CD8-positive, alpha-beta memory T cell (primary cell): ENCODE measurements around the gene MAP3K12. TPM values are rescaled to one million over a fixed set of nuclear protein-coding genes. Genes with fewer than 3 reads are reported as not detected.

Experiments
- CTCF ChIA-PET: fragments of 350-600 bp; sonication (Branson Sonifier 250); formaldehyde crosslinking; loops from one replicate; lab custom pipeline; 2021; ENCODE audit warnings: antibody characterized with exemption; lab: Charles Lee
- POLR2A ChIA-PET: fragments of 350-600 bp; sonication (Branson Sonifier 250); formaldehyde crosslinking; loops from one replicate; lab custom pipeline; 2021; ENCODE audit warnings: antibody characterized with exemption; lab: Charles Lee
- DNase-seq, 5 donors: peaks; one replicate each; pipeline versions ENCODE4 v3.0.0 to v3.0.0-alpha.2; 2020 to 2022; ENCODE audit warnings: mixed read lengths in 1 of 5
- H3K27ac ChIP-seq: one replicate; pipeline ENCODE4 v1.7.0; 2013; ENCODE audit warnings: low read depth, mild to moderate bottlenecking, low read length, moderate library complexity
- H3K27me3 ChIP-seq: 2 replicates; pipeline ENCODE4 v1.7.0; 2013; ENCODE audit warnings: low read length, mild to moderate bottlenecking; ENCODE audit not compliant: insufficient read depth, poor library complexity, severe bottlenecking
- H3K36me3 ChIP-seq: 2 replicates; pipeline ENCODE4 v1.7.0; 2013; ENCODE audit warnings: mild to moderate bottlenecking, low read length, moderate library complexity; ENCODE audit not compliant: insufficient read depth
- H3K4me1 ChIP-seq: 2 replicates; pipeline ENCODE4 v1.7.0; 2013; ENCODE audit warnings: mild to moderate bottlenecking, low read length, moderate library complexity; ENCODE audit not compliant: insufficient read depth
- H3K4me3 ChIP-seq: 2 replicates; pipeline ENCODE4 v1.7.0; 2013; ENCODE audit warnings: mild to moderate bottlenecking, low read length
- H3K9me3 ChIP-seq: 2 replicates; pipeline ENCODE4 v1.7.0; 2013; ENCODE audit warnings: mild to moderate bottlenecking, low read length
- H3K27ac Mint-ChIP-seq, 8 donors: one replicate each; pipeline ENCODE4 v1.8.0; 2020 to 2021; ENCODE audit warnings: mixed read lengths in 8 of 8, mild to moderate bottlenecking in 6 of 8, inconsistent platforms in 3 of 8, moderate library complexity in 3 of 8
- H3K27me3 Mint-ChIP-seq, 2 donors: one replicate each; pipeline ENCODE4 v1.8.0; 2020 to 2021; ENCODE audit warnings: mixed read lengths in 2 of 2, mild to moderate bottlenecking in 1 of 2, moderate library complexity in 1 of 2
- H3K36me3 Mint-ChIP-seq, 3 donors: one replicate each; pipeline ENCODE4 v1.8.0; 2020 to 2021; ENCODE audit warnings: mixed read lengths in 3 of 3, inconsistent platforms in 1 of 3, mild to moderate bottlenecking in 1 of 3
- H3K4me1 Mint-ChIP-seq, 3 donors: one replicate each; pipeline ENCODE4 v1.8.0; 2020 to 2021; ENCODE audit warnings: mixed read lengths in 3 of 3, inconsistent platforms in 1 of 3, mild to moderate bottlenecking in 1 of 3
- H3K4me3 Mint-ChIP-seq, 7 donors: one replicate each; pipeline ENCODE4 v1.8.0; 2020 to 2021; ENCODE audit warnings: mixed read lengths in 7 of 7, mild to moderate bottlenecking in 6 of 7, moderate library complexity in 4 of 7, inconsistent platforms in 2 of 7
- H3K9me3 Mint-ChIP-seq, 5 donors: one replicate each; pipeline ENCODE4 v1.8.0; 2020 to 2022; ENCODE audit warnings: mixed read lengths in 5 of 5, mild to moderate bottlenecking in 3 of 5, moderate library complexity in 2 of 5, inconsistent platforms in 1 of 5
- polyA plus RNA-seq: library from polyadenylated mRNA; unstranded; fragments of 300-500 nt; fragmentation: Illumina TruSeq; gene quantifications from one replicate; pipeline ENCODE4 v1.2.3, GENCODE V29; 2021
- total RNA-seq, 2 experiments: library from RNA; stranded (reverse); gene quantifications; one replicate each; pipeline ENCODE4 v1.2.3, GENCODE V29; 2021

Gene MAP3K12
- total and polyA plus RNA-seq, 3 experiments from 2014 or later: 6.9 to 11.9 (median 11.9) TPM

DNA sequence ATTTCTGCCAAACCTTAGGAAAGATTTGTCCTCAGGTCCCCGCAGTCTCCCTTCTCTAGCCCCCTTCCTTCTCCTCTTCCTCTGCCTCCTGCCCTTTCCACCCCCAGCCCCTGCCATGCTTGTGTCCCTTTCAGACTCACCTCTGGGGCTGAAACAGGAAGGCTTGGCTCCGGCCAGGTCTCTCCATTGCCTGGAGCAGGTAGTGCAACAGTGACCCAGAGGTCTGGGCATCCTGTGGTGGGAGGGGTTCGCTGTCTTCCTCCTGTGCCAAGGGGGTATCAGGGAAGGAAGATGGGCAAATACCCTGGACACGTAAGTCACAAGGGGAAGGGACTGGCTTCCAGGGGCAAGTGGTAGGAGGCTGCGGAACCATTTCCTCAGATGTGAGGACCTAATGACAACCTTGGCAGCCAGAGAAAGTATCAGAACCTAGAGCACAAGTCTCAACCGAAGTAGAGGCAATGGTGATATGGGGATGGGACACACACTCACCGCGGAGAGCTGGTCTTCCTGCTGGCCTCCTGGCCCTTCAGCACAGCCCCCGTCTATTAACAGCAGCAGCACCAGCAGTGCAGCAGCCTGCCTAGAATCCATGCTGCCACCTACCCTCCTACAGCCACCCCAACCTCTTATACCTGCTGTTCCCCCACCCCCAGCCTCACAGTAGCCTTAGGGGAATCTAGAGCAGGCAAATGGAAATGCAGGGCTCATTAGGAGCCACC lies 7.8 kb upstream of the MAP3K12 start, which contains the start of gene NPFF:
Gene NPFF, minus strand, starts transcription at position 604 of the 722 bp plus-strand sequence. Its CDS starts 10 bp downstream, at position 594.
- H3K9me3 ChIP-seq: no peaks in the 10 kb centered on the region
- DNase-seq: no peak
- Mint-ChIP-seq H3K4me3 (no peak within 1 kb of the TSS), H3K9me3 (no peaks in the 10 kb centered on the region), H3K36me3 (peaks cover 0 to 48% (median 2%) of the 10 kb centered on the region in 3 donors), H3K27ac (peak within 1 kb of the TSS in 3 of 8 donors; percentile 69 to 88 (median 72)), H3K27me3 (no peaks in the 10 kb centered on the region), H3K4me1 (peaks cover 6 to 17% (median 16%) of the 10 kb centered on the region in 3 donors)
- POLR2A ChIA-PET: interaction anchor here (1.6 kb wide), 1 partner anchor 155 kb away, joined by 4 read pairs; no protein-coding TSS in a partner anchor
- CTCF ChIA-PET: interaction anchor here (2.5 to 4.9 kb wide), 4 partner anchors 14 to 154 kb away, joined by 13 to 57 read pairs (median 26); partner anchors contain the start of gene AMHR2
- H3K36me3 ChIP-seq: peaks cover 18% of the 10 kb centered on the region
- H3K4me1 ChIP-seq: peaks cover 13% of the 10 kb centered on the region
- H3K4me3 ChIP-seq: no peak within 1 kb of the TSS
- no peak within 1 kb of the TSS for H3K27ac ChIP-seq
- H3K27me3 ChIP-seq: no peaks in the 10 kb centered on the region

DNA sequence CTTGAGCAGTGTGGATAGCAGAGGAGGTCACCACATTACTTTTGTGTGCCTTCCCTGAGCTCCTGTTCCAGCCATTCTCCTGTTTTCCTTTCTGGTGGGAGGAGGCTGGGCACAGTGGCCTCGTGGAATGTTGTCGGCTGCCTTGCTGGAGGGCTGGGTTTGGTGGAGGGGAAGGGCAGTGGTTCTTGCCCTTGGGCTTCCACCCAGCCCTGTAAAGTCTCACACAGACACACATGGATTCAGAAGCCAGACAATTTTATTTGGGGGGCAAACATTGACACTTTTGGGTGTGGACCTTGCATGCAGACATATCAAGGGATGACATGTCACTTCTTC lies 7.2 kb upstream of the MAP3K12 start:
- CTCF ChIA-PET: interaction anchor here (1.1 kb wide), 1 partner anchor 185 kb away, joined by 3 read pairs; the partner anchor contains the start of gene AAAS
- no peak overlapping the region for H3K4me3 ChIP-seq
- peaks cover 14% of the 10 kb centered on the region for H3K36me3 ChIP-seq
- no peaks in the 10 kb centered on the region for H3K27me3 Mint-ChIP-seq
- POLR2A ChIA-PET: no interaction called here
- H3K4me1 ChIP-seq: peaks cover 19% of the 10 kb centered on the region
- no peaks in the 10 kb centered on the region for H3K9me3 Mint-ChIP-seq
- no peak for DNase-seq
- no peak overlapping the region for H3K27ac Mint-ChIP-seq
- no peak overlapping the region for H3K27ac ChIP-seq
- no peaks in the 10 kb centered on the region for H3K27me3 ChIP-seq
- peaks cover 0 to 42% (median 2%) of the 10 kb centered on the region in 3 donors for H3K36me3 Mint-ChIP-seq
- H3K4me1 Mint-ChIP-seq: peaks cover 12 to 23% (median 21%) of the 10 kb centered on the region in 3 donors
- H3K9me3 ChIP-seq: no peaks in the 10 kb centered on the region
- no peak overlapping the region for H3K4me3 Mint-ChIP-seq

DNA sequence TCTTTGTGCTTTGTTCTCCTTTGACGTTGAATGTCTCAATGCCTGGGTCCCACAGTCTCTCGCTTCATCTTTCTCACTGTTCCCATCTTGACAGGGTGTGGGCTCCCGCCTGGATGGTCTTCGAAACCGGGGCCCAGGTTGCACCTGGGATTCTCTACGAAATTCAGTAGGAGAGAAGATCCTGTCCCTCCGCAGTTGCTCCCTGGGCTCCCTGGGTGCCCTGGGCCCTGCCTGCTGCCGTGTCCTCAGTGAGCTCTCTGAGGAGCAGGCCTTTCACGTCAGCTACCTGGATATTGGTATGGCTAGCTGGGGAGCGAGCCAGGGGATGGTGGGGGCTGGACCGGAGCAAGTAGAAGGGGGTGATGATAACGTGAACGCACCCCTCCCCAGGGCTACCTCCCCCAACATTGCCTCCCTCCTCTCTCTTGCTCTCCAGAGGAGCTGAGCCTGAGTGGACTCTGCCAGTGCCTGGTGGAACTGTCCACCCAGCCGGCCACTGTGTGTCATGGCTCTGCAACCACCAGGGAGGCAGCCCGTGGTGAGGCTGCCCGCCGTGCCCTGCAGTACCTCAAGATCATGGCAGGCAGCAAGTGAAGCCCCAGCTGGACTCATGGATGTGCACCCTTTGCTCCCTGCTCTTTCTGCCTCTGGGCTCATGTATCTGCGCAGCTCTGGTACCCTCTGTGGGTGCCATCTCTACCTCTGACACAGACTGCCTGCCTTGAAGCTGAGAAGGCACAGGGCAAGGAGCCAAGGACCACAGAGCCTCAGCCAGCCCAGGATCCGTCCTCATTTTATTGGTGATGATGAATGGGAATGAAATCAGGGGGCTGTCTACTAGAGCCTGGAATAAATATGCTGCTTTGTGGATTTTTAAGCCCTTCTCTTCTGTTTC lies 6.5 kb upstream of the MAP3K12 start:
- Histone ChIP-seq H3K27me3 (no peaks in the 10 kb centered on the region), H3K27ac (no peak overlapping the region), H3K4me1 (peaks cover 19% of the 10 kb centered on the region), H3K9me3 (no peaks in the 10 kb centered on the region), H3K4me3 (no peak overlapping the region), H3K36me3 (peaks cover 14% of the 10 kb centered on the region)
- H3K9me3 Mint-ChIP-seq: no peaks in the 10 kb centered on the region
- ChIA-PET CTCF (interaction anchor here (1.1 to 1.4 kb wide), 2 partner anchors 12 to 185 kb away, joined by 3 to 5 read pairs; partner anchors contain the start of gene AAAS), POLR2A (no interaction called here)
- peaks cover 0 to 44% (median 2%) of the 10 kb centered on the region in 3 donors for H3K36me3 Mint-ChIP-seq
- no peak for DNase-seq
- no peaks in the 10 kb centered on the region for H3K27me3 Mint-ChIP-seq
- H3K4me1 Mint-ChIP-seq: peaks cover 12 to 26% (median 21%) of the 10 kb centered on the region in 3 donors
- H3K4me3 Mint-ChIP-seq: peak overlapping the region in 2 of 7 donors; percentile 23 to 50
- no peak overlapping the region for H3K27ac Mint-ChIP-seq

DNA sequence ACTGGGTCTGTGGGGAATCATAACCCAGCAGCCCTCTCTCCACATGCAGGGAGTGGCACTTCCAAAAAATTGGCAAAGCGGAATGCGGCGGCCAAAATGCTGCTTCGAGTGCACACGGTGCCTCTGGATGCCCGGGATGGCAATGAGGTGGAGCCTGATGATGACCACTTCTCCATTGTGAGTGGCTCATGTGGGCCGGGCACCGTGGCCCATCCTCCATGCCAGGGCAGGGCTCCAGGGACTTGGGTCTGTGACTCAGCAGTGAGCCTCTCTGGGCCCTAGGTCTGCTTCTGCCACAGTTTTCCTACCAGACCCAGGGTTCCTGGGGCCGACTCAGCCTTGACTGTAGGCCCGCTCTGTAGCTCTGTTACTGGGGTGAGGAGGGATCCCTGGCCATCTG lies 5.8 kb upstream of the MAP3K12 start:
- Histone ChIP-seq H3K27ac (no peak overlapping the region), H3K9me3 (no peaks in the 10 kb centered on the region), H3K4me3 (no peak overlapping the region), H3K4me1 (peaks cover 21% of the 10 kb centered on the region), H3K27me3 (no peaks in the 10 kb centered on the region), H3K36me3 (peaks cover 14% of the 10 kb centered on the region)
- ChIA-PET CTCF (interaction anchor here (1.4 kb wide), 1 partner anchor 11 kb away, joined by 5 read pairs; no protein-coding TSS in a partner anchor), POLR2A (interaction anchor here (0.5 kb wide), 1 partner anchor 27 kb away, joined by 9 read pairs; no protein-coding TSS in a partner anchor)
- Mint-ChIP-seq H3K4me1 (peaks cover 14 to 31% (median 25%) of the 10 kb centered on the region in 3 donors), H3K4me3 (peak overlapping the region in 2 of 7 donors; percentile 29 to 50), H3K27ac (peak overlapping the region in 1 of 8 donors; percentile 38), H3K9me3 (no peaks in the 10 kb centered on the region), H3K36me3 (peaks cover 0 to 41% (median 2%) of the 10 kb centered on the region in 3 donors), H3K27me3 (no peaks in the 10 kb centered on the region)
- DNase-seq: no peak

DNA sequence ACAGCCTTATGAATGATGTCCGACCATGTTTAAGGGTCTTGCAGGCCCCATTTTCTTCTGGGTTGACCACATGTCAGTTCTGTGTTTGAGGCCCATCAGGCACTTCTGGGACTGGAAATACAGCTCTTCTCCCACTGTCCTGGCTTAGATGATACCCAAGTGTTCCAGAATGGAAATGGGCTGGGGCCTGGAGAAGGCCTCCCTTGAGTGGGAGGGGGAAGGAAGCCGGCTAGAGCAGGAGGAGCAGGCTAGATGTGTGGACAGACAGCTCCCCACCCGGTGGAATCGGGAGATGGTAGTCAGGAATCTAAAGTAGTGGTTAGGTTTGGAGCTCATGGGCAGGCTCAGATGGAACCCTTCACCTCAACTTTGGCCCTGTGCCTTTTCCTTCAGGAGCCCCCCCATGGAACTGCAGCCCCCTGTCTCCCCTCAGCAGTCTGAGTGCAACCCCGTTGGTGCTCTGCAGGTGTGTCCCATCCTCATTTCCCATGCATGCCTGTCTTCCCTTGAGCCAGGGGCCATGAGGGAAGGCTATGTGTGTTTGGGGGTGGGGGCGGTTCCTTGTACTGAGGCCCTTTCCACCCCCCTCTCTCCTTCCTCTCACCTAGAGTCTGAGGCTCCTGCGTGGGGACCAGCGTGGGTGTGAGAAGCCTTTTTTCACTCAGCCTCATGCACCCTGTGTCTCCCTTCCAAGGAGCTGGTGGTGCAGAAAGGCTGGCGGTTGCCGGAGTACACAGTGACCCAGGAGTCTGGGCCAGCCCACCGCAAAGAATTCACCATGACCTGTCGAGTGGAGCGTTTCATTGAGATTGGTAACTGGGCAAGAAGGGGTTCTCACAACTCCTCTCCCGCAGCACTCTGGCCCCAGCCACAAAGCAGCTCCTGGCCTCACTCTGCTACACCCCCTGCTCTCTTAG lies 5.0 kb upstream of the MAP3K12 start:
- peak overlapping the region in 1 of 7 donors; percentile 68 for H3K4me3 Mint-ChIP-seq
- Histone ChIP-seq H3K36me3 (peaks cover 14% of the 10 kb centered on the region), H3K4me3 (no peak overlapping the region), H3K27me3 (no peaks in the 10 kb centered on the region), H3K27ac (no peak overlapping the region), H3K9me3 (no peaks in the 10 kb centered on the region), H3K4me1 (peaks cover 27% of the 10 kb centered on the region)
- H3K9me3 Mint-ChIP-seq: no peaks in the 10 kb centered on the region
- peak overlapping the region in 3 of 8 donors; percentile 23 to 82 (median 55) for H3K27ac Mint-ChIP-seq
- POLR2A ChIA-PET: interaction anchor here (0.5 kb wide), 2 partner anchors 27 to 76 kb away, joined by 7 to 9 read pairs; no protein-coding TSS in a partner anchor
- no peaks in the 10 kb centered on the region for H3K27me3 Mint-ChIP-seq
- H3K4me1 Mint-ChIP-seq: peaks cover 19 to 37% (median 29%) of the 10 kb centered on the region in 3 donors
- peaks cover 0 to 43% (median 3%) of the 10 kb centered on the region in 3 donors for H3K36me3 Mint-ChIP-seq
- DNase-seq: no peak
- CTCF ChIA-PET: interaction anchor here (1.4 to 1.5 kb wide), 3 partner anchors 10 to 159 kb away, joined by 4 to 5 read pairs (median 4); no protein-coding TSS in a partner anchor

DNA sequence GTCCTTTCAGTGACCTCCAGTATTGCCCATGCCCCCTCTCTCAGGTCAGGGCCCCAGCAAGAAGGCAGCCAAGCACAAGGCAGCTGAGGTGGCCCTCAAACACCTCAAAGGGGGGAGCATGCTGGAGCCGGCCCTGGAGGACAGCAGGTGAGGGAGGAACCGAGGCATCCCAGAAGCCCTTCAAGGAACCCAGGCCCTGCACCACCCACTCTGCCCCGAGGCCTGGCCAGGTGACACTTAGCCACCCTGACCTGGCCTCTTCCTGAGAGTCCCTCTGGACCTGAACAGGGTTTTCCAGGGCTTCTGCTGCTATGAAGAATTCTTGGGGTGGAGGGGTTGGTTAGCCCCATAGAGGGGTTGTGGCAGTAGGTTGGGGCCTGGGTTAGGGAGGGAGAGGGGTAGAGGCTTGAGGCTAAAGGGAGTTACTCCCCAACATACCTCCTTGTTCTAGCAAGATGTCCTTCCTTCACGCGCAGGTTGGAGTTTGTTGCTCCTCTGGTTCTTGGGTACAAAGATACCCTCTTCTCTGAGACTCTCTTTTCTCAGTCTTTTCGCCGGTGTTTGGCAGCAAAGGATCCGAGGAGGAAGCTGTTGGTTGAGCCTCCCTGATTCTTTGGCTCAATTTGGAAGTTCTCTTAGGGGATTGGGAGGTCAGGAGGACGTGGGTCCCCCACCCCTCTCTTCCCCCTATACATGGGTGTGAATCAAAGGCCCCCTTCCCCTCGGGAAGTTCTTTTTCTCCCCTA lies 3.9 kb upstream of the MAP3K12 start:
- no peak for DNase-seq
- peaks cover 23 to 39% (median 29%) of the 10 kb centered on the region in 3 donors for H3K4me1 Mint-ChIP-seq
- CTCF ChIA-PET: interaction anchor here (1.0 to 1.5 kb wide), 3 partner anchors 82 to 157 kb away, joined by 3 to 4 read pairs (median 4); no protein-coding TSS in a partner anchor
- Histone ChIP-seq H3K36me3 (peaks cover 14% of the 10 kb centered on the region), H3K27ac (no peak overlapping the region), H3K4me1 (peaks cover 29% of the 10 kb centered on the region), H3K9me3 (no peaks in the 10 kb centered on the region), H3K27me3 (no peaks in the 10 kb centered on the region), H3K4me3 (no peak overlapping the region)
- H3K27me3 Mint-ChIP-seq: no peaks in the 10 kb centered on the region
- H3K27ac Mint-ChIP-seq: peak overlapping the region in 5 of 8 donors; percentile 6 to 91 (median 70)
- peaks cover 0 to 43% (median 3%) of the 10 kb centered on the region in 3 donors for H3K36me3 Mint-ChIP-seq
- H3K9me3 Mint-ChIP-seq: no peaks in the 10 kb centered on the region
- H3K4me3 Mint-ChIP-seq: peak overlapping the region in 5 of 7 donors; percentile 35 to 54 (median 48)
- POLR2A ChIA-PET: no interaction called here
